HG02885 (cell line): ENCODE measurements around the gene PRODH2.

Source experiments
- ATAC-seq: cut with Tn5 transposase; IDR thresholded peaks from one replicate; pipeline ENCODE4 v1.9.1; 2021; ENCODE audit warnings: mild to moderate bottlenecking; ENCODE audit not compliant: unreplicated experiment, poor library complexity

The PRODH2 gene

GRCh38 chr19:35764432-35765315, 48.0 kb downstream of the PRODH2 start:
- ATAC-seq = no peak

GRCh38 chr19:35760711-35761349, 51.8 kb downstream of the PRODH2 start:
- no peak for ATAC-seq

GRCh38 chr19:35759697-35760096, 52.9 kb downstream of the PRODH2 start:
- no peak for ATAC-seq

- ATAC-seq = peak; percentile 95
Measured at GRCh38 chr19:35757749-35758608, 54.7 kb downstream of the PRODH2 start, which contains the start of gene PROSER3. TSS of gene PROSER3 (plus strand) at chr19:35758176. CDS start at chr19:35758216, 40 bp downstream.

- no peak for ATAC-seq
Measured at GRCh38 chr19:35757231-35757748, 55.4 kb downstream of the PRODH2 start.

GRCh38 chr19:35756377-35757230, 56.0 kb downstream of the PRODH2 start, which contains the start of gene HSPB6:
TSS of gene HSPB6 (minus strand) at chr19:35757029. CDS start at chr19:35757008, 21 bp downstream.
- no peak for ATAC-seq

GRCh38 chr19:35755550-35756376, 56.9 kb downstream of the PRODH2 start:
- no peak for ATAC-seq

GRCh38 chr19:35755131-35755549, 57.5 kb downstream of the PRODH2 start:
- ATAC-seq = no peak

GRCh38 chr19:35754370-35755130, 58.1 kb downstream of the PRODH2 start:
- ATAC-seq = no peak

- ATAC-seq = no peak
Measured at GRCh38 chr19:35753634-35754369, 58.8 kb downstream of the PRODH2 start.

- ATAC-seq = no peak
Measured at GRCh38 chr19:35752746-35753350, 59.8 kb downstream of the PRODH2 start.

- no peak for ATAC-seq
Measured at GRCh38 chr19:35751839-35752745, 60.6 kb downstream of the PRODH2 start.

GRCh38 chr19:35750167-35750566, 62.5 kb downstream of the PRODH2 start:
- no peak for ATAC-seq
